Mesenchymal stem cell (in vitro differentiated cells and primary cell): Measurements from ENCODE around the gene MLXIP.

Source experiments
- DNase-seq: peaks from one replicate; pipeline ENCODE4 v3.0.0-alpha.2; 2013
- H2AFZ ChIP-seq: one replicate; pipeline ENCODE4 v1.6.1; 2013; ENCODE audit warnings: low read depth, mild to moderate bottlenecking, control low read depth, inconsistent platforms, low read length, moderate library complexity
- H2AK5ac ChIP-seq: 2 replicates; pipeline ENCODE4 v1.6.1; 2013; ENCODE audit warnings: low read length, moderate library complexity, mild to moderate bottlenecking, inconsistent platforms; ENCODE audit not compliant: severe bottlenecking
- H2BK120ac ChIP-seq: one replicate; pipeline ENCODE4 v1.6.1; 2013; ENCODE audit warnings: low read depth, mild to moderate bottlenecking, inconsistent platforms, low read length, moderate library complexity
- H2BK12ac ChIP-seq, 2 experiments: one replicate each; pipeline ENCODE4 v1.6.1; 2013; ENCODE audit warnings: inconsistent platforms in 2 of 2, low read length in 2 of 2, mild to moderate bottlenecking in 2 of 2, moderate library complexity in 2 of 2, control low read depth in 1 of 2
- H2BK15ac ChIP-seq: one replicate; pipeline ENCODE4 v1.6.1; 2013; ENCODE audit warnings: mild to moderate bottlenecking, low read depth, inconsistent platforms; ENCODE audit not compliant: poor library complexity, severe bottlenecking
- H2BK5ac ChIP-seq: 2 replicates; pipeline ENCODE4 v1.6.1; 2013; ENCODE audit warnings: low read depth, mild to moderate bottlenecking, low read length, control low read depth, inconsistent platforms; ENCODE audit not compliant: poor library complexity, severe bottlenecking
- H3K14ac ChIP-seq, 2 experiments: one replicate each; pipeline ENCODE4 v1.6.1; 2013; ENCODE audit warnings: inconsistent platforms in 2 of 2, low read length in 2 of 2, control low read depth in 1 of 2, mild to moderate bottlenecking in 1 of 2, moderate library complexity in 1 of 2
- H3K18ac ChIP-seq, 2 experiments: one replicate each; pipeline ENCODE4 v1.6.1; 2013; ENCODE audit warnings: inconsistent platforms in 2 of 2, low read length in 2 of 2, control low read depth in 1 of 2, low read depth in 1 of 2, mild to moderate bottlenecking in 1 of 2
- H3K23ac ChIP-seq, 2 experiments: one replicate each; pipeline ENCODE4 v1.6.1; 2013; ENCODE audit warnings: inconsistent platforms in 2 of 2, low read length in 2 of 2, mild to moderate bottlenecking in 2 of 2, moderate library complexity in 2 of 2, control low read depth in 1 of 2
- H3K27ac ChIP-seq: 2 replicates; pipeline ENCODE4 v1.5.1; 2013; ENCODE audit warnings: mild to moderate bottlenecking, moderate library complexity, low read length, control low read depth, inconsistent platforms; ENCODE audit not compliant: poor library complexity, severe bottlenecking
- H3K27me3 ChIP-seq, 2 experiments: 2 replicates each; pipeline versions ENCODE4 v1.6.1 to v1.7.0; 2013; ENCODE audit warnings: low read length in 2 of 2, mild to moderate bottlenecking in 2 of 2, moderate library complexity in 2 of 2, control low read depth in 1 of 2, inconsistent platforms in 1 of 2; ENCODE audit not compliant: control insufficient read depth in 1 of 2, insufficient read depth in 1 of 2
- H3K36me3 ChIP-seq, 2 experiments: 2 replicates each; pipeline versions ENCODE4 v1.6.1 to v1.7.0; 2013; ENCODE audit warnings: low read length in 2 of 2, control low read depth in 1 of 2, inconsistent platforms in 1 of 2, low read depth in 1 of 2, mild to moderate bottlenecking in 1 of 2; ENCODE audit not compliant: insufficient read depth in 2 of 2, control insufficient read depth in 1 of 2
- H3K4ac ChIP-seq, 2 experiments: one replicate each; pipeline ENCODE4 v1.6.1; 2013; ENCODE audit warnings: inconsistent platforms in 2 of 2, low read length in 2 of 2, mild to moderate bottlenecking in 2 of 2, moderate library complexity in 2 of 2, control low read depth in 1 of 2, low read depth in 1 of 2
- H3K4me1 ChIP-seq: 2 replicates; pipeline ENCODE4 v1.6.1; 2013; ENCODE audit warnings: low read depth, low read length, control low read depth; ENCODE audit not compliant: control insufficient read depth, insufficient read depth
- H3K4me2 ChIP-seq: 2 replicates; pipeline ENCODE4 v1.6.1; 2013; ENCODE audit warnings: low read length, mild to moderate bottlenecking, inconsistent platforms; ENCODE audit not compliant: poor library complexity, severe bottlenecking
- H3K4me3 ChIP-seq, 2 experiments: 2 replicates each; pipeline versions ENCODE4 v1.5.1 to v1.7.0; 2013; ENCODE audit warnings: low read length in 2 of 2, mild to moderate bottlenecking in 2 of 2, control low read depth in 1 of 2, low read depth in 1 of 2; ENCODE audit not compliant: insufficient read depth in 1 of 2
- H3K79me1 ChIP-seq: replicated peaks from 2 replicates; pipeline ENCODE4 v1.6.1; 2013; ENCODE audit warnings: mild to moderate bottlenecking, control low read depth, low read length, inconsistent platforms; ENCODE audit not compliant: poor library complexity, severe bottlenecking
- H3K9ac ChIP-seq: 2 replicates; pipeline ENCODE4 v1.7.0; 2013; ENCODE audit warnings: mild to moderate bottlenecking, low read length, moderate library complexity
- H3K9me3 ChIP-seq: 2 replicates; pipeline ENCODE4 v1.7.0; 2013; ENCODE audit warnings: mild to moderate bottlenecking, low read length; ENCODE audit not compliant: control insufficient read depth
- H4K8ac ChIP-seq: one replicate; pipeline ENCODE4 v1.6.1; 2013; ENCODE audit warnings: inconsistent platforms, mild to moderate bottlenecking, low read length, moderate library complexity
- H4K91ac ChIP-seq: one replicate; pipeline ENCODE4 v1.6.1; 2013; ENCODE audit warnings: mild to moderate bottlenecking, low read length, inconsistent platforms
- WGBS: methylation state at CpG from one replicate; pipeline ENCODE4 v1.1.7; 2013; ENCODE audit warnings: mixed read lengths; 5-methylcytosine and 5-hydroxymethylcytosine counted together

Gene MLXIP

DNA sequence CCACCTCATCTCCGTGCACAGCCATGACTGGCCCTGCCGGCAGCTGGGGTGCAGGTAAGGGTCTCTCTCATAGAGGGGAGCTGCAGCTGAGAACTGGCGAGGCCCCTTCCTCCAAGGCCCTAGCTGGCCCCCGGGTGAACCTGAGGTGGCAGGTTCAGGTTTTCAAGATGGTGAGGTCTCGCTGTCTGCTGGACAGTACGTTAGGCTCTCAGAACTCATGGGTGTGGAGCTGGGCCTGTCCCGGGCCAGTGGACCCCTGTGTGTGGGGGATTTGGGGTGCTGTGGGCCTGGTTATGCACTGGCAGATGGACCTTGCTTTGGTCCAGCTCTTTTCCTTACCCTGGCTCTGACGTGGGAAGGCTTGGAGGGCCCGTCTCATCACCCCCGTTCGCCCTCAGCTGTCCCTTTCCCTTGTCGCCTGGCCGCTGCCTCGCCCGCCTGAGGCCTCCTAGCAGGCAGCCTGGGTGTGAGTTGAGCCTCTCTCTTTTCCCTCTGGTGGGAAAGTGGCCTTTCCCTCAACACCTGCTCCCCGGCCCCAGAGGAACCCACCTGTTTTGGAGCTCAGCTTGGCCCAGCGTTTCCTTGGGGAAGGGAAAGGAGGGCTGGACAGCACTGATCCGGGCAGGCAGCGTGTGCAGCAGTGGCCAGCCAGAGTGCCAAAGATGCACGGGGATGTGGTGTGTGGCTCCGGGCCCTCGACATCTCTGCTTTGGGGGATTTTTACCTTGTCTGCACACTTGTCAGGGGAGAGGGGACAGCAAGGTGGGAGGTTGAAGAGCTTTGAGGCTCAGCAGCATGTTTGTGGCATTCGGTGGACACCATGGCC lies 67.2 kb downstream of the MLXIP start:
- peaks cover 2% of the 10 kb centered on the region for H3K79me1 ChIP-seq
- H3K4me3 ChIP-seq, result no peak overlapping the region
- no peak overlapping the region for H3K27ac ChIP-seq
- no peak overlapping the region for H4K91ac ChIP-seq
- H2AK5ac ChIP-seq, result no peak overlapping the region
- no peak overlapping the region for H4K8ac ChIP-seq
- no peak overlapping the region for H3K9ac ChIP-seq
- DNase-seq, result no peak
- H3K36me3 ChIP-seq, result peaks cover 33 to 47% of the 10 kb centered on the region in 2 experiments
- H3K14ac ChIP-seq, result no peak overlapping the region
- H3K27me3 ChIP-seq, result peaks cover 0 to 3% of the 10 kb centered on the region in 2 experiments
- H3K18ac ChIP-seq, result no peak overlapping the region
- 97% methylated on average over 22 of the region's 23 CpGs for WGBS
- H2AFZ ChIP-seq, result no peak overlapping the region
- no peaks in the 10 kb centered on the region for H3K9me3 ChIP-seq
- H2BK12ac ChIP-seq, result no peak overlapping the region
- no peak overlapping the region for H2BK120ac ChIP-seq
- H2BK5ac ChIP-seq, result no peak overlapping the region
- no peak overlapping the region for H3K4ac ChIP-seq
- no peak overlapping the region for H3K23ac ChIP-seq
- H2BK15ac ChIP-seq, result no peak overlapping the region
- no peaks in the 10 kb centered on the region for H3K4me1 ChIP-seq
- no peak overlapping the region for H3K4me2 ChIP-seq

GRCh38 chr12:122147514-122148290 lies 69.1 kb downstream of the MLXIP start:
- Histone ChIP-seq H3K79me1 (peaks cover 2% of the 10 kb centered on the region), H2AFZ (no peak overlapping the region), H2BK12ac (no peak overlapping the region), H3K14ac (no peak overlapping the region), H3K9ac (no peak overlapping the region), H3K4me2 (no peak overlapping the region), H3K27ac (no peak overlapping the region), H3K4me3 (no peak overlapping the region), H3K9me3 (no peaks in the 10 kb centered on the region), H2BK15ac (no peak overlapping the region), H4K8ac (no peak overlapping the region), H3K4me1 (no peaks in the 10 kb centered on the region), H2BK120ac (no peak overlapping the region), H2AK5ac (no peak overlapping the region), H4K91ac (no peak overlapping the region), H3K4ac (no peak overlapping the region), H3K23ac (no peak overlapping the region), H3K27me3 (peaks cover under 1 to 10% of the 10 kb centered on the region in 2 experiments), H2BK5ac (no peak overlapping the region), H3K36me3 (peaks cover 13 to 28% of the 10 kb centered on the region in 2 experiments), H3K18ac (no peak overlapping the region)
- DNase-seq, result no peak
- 92% methylated on average over 21 of the region's 21 CpGs for WGBS

GRCh38 chr12:122148657-122149056 lies 70.1 kb downstream of the MLXIP start:
- H2BK12ac ChIP-seq, result no peak overlapping the region
- no peak overlapping the region for H3K4ac ChIP-seq
- WGBS, result 77% methylated on average over 6 of the region's 6 CpGs
- H3K23ac ChIP-seq, result no peak overlapping the region
- no peak overlapping the region for H2AFZ ChIP-seq
- no peaks in the 10 kb centered on the region for H3K4me1 ChIP-seq
- no peak for DNase-seq
- no peak overlapping the region for H3K18ac ChIP-seq
- H2BK120ac ChIP-seq, result no peak overlapping the region
- no peak overlapping the region for H4K8ac ChIP-seq
- H3K4me3 ChIP-seq, result no peak overlapping the region
- H3K36me3 ChIP-seq, result peaks cover 4 to 19% of the 10 kb centered on the region in 2 experiments
- H4K91ac ChIP-seq, result no peak overlapping the region
- no peak overlapping the region for H2BK15ac ChIP-seq
- no peak overlapping the region for H3K4me2 ChIP-seq
- no peaks in the 10 kb centered on the region for H3K9me3 ChIP-seq
- H2AK5ac ChIP-seq, result no peak overlapping the region
- H3K27me3 ChIP-seq, result peaks cover 6 to 19% of the 10 kb centered on the region in 2 experiments
- H3K27ac ChIP-seq, result no peak overlapping the region
- H3K14ac ChIP-seq, result no peak overlapping the region
- no peaks in the 10 kb centered on the region for H3K79me1 ChIP-seq
- H3K9ac ChIP-seq, result no peak overlapping the region
- H2BK5ac ChIP-seq, result no peak overlapping the region

- Histone ChIP-seq H2AFZ (no peak overlapping the region), H2BK12ac (no peak overlapping the region), H2BK120ac (no peak overlapping the region), H4K8ac (no peak overlapping the region), H3K18ac (no peak overlapping the region), H3K27me3 (peaks cover 6 to 19% of the 10 kb centered on the region in 2 experiments), H3K27ac (no peak overlapping the region), H3K79me1 (no peaks in the 10 kb centered on the region), H3K9me3 (no peaks in the 10 kb centered on the region), H3K4me1 (no peaks in the 10 kb centered on the region), H3K4ac (no peak overlapping the region), H3K36me3 (peaks cover 0 to 8% of the 10 kb centered on the region in 2 experiments), H2AK5ac (no peak overlapping the region), H3K4me3 (no peak overlapping the region), H4K91ac (no peak overlapping the region), H3K9ac (no peak overlapping the region), H2BK5ac (no peak overlapping the region), H3K23ac (no peak overlapping the region), H2BK15ac (no peak overlapping the region), H3K14ac (no peak overlapping the region), H3K4me2 (no peak overlapping the region)
- 74% methylated on average over 5 of the region's 8 CpGs for WGBS
- no peak for DNase-seq
Measured at GRCh38 chr12:122150127-122150681, 71.6 kb downstream of the MLXIP start.
